GM12875 (cell line): ENCODE data around the gene LIN37.
A peak's percentile ranks its signal among the peaks of the same experiment; 100 is the strongest.

Experiments
- H3K4me3 ChIP-seq: one replicate; pipeline ENCODE4 v1.5.1; 2011; ENCODE audit warnings: low read depth, low read length, control low read depth
- CTCF ChIP-seq: IDR thresholded peaks from 2 replicates; pipeline ENCODE4 v1.5.1; 2011; ENCODE audit warnings: low read depth, mild to moderate bottlenecking, control low read depth, inconsistent platforms, low read length, moderate library complexity, borderline replicate concordance; ENCODE audit not compliant: insufficient read depth

Gene LIN37

GRCh38 chr19:35738021-35738886 lies 10.1 kb upstream of the LIN37 start:
- H3K4me3 ChIP-seq, result no peak overlapping the region
- no peak for TF ChIP-seq CTCF

DNA sequence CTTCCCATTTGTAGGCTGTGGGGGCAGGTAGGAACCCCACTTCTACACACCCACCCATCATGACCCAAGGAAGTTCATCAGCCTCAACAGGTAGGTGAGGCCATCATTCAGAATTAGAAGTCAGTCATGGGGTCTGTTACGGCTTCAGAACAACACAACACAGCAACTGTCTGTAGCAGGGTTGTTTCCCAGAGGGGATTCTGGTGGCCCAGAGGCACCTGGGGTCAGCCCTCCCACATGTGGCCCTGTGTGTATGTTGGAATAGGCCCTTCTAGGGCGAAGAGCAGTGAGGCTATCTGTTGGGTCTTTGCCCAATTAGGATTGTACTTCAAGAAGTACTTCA lies 9.5 kb upstream of the LIN37 start:
- TF ChIP-seq CTCF, result no peak

GRCh38 chr19:35739275-35740107 lies 8.9 kb upstream of the LIN37 start:
- H3K4me3 ChIP-seq, result peak overlapping the region; percentile 72
- TF ChIP-seq CTCF, result no peak

More for the DNA sequence above, 9.5 kb upstream of the LIN37 start:
- H3K4me3 ChIP-seq, result no peak overlapping the region

DNA sequence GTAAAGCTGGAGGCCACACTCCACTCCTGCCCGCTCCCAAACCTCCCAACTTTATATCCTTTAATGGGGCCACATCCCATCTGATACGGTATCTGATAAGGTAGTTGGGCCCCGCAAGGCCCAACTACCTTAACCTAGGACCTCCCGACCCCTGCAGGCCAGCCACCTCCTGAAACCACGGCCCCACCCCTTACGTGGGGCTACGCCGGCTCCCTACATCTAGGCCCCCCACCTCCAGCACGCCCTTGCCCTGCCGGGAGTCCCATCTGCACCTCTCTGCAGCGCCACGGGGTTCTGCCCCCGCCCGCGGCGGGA lies 8.3 kb upstream of the LIN37 start:
- H3K4me3 ChIP-seq, result peak overlapping the region; percentile 72
- no peak for TF ChIP-seq CTCF

DNA sequence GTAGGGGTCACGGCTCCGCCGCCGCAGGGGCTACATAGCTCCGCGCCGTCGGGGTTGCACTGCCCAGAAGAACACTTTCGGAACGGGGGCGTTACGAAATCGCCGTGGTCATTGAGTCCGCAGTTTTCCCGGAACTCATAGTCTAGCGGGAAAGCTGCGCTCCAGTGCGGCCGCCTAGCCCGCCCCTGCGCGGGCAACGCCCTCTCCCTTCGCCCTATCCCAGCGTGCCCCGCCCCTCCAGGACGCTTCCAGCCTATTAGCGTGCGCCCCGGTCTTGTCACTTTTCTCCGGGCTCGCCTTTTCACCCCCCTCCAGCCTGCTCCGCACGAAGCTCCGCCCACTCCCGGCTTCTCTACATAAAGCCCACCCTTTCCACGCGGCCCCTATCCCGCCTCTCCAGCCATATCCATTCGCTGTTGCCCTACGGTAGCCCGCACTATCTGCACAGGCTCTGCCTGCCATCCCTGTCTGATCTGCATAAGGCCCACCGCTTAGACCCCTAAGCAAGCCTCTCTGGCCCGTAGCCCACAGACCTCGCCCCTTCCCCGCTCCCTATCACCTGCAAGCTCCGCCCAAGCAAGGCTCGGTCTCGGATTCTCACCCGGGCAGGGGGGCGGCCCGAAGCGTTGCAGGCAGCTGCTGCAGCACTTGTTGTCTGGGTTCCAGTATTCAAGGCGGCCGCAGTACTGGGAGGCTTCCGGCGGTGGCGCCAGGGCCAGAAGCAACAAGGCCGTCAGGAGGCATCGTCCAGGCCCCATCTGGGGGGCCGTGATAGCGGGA lies 7.8 kb upstream of the LIN37 start:
- TF ChIP-seq CTCF, result peak; percentile 35; the same call in 1 of the 2 replicates
- peak overlapping the region; percentile 72 for H3K4me3 ChIP-seq

DNA sequence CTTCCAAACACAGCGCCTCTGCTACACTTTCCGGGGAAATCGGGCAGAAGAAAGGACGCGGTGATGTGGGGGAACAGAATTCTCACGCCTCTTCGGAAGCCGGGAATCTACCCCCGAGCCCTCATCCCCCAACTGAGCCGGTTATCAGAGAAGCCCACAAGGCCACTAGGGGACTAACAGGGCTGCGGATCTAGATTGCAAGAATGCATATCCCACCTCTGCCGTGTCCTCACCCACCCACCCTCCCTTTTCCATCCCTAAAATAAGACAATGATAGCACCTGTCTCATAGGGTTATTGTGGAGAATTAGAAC lies 7.2 kb upstream of the LIN37 start:
- no peak for TF ChIP-seq CTCF
- peak overlapping the region; percentile 72 for H3K4me3 ChIP-seq
